Activated CD8-positive, alpha-beta memory T cell treated with anti-CD3 and anti-CD28 coated beads, Interleukin-2, amount 50 U/mL, for 4 hours (primary cell): ENCODE results near the gene RYR2.
"Not testable (repeated sequence)": the region's sequence is repeated elsewhere in the genome, so short reads cannot be mapped to it uniquely, and the experiment has no call there.

Source experiments
- DNase-seq: peaks from one replicate; pipeline ENCODE4 v3.0.0-alpha.2; 2020

The RYR2 gene

DNA sequence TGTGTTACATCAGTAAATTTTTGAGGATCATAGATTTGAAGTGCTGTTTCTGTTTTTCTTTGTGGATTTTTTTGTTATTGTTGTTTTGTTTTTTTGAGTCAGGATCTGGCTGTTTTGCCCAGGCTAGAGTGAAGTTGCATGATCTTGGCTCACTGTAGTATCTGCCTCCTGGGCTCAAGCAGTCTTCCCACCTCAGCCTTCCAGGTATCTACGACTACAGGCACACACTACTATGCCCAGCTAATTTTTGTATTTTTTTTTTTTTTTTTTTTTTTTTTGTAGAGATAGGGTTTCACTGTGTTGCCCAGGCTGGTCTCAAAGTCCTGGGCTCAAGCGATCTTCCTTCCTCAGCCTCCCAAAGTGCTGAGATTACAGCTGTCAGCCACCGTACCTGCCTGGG is 236.0 kb downstream of the RYR2 start:
- not testable (repeated sequence) for DNase-seq

DNA sequence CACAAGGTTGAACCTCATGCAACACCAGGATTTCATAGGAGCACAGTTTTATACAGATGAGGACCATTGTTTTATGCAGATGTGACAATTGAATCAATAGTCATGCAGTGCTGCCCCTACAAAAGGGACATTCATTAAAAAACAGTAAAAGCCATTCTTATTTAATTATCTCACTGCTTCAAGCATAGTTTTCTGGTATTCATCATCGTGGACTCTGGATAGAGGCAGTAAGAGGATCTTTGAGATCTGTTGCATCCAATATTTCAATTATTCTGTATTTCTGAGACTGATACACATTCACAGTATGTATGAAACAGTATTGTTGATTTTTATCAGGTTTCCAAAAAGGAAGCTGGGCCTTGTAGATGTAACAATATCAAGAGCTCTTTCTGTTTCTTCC is 237.6 kb downstream of the RYR2 start:
- no peak for DNase-seq

DNA sequence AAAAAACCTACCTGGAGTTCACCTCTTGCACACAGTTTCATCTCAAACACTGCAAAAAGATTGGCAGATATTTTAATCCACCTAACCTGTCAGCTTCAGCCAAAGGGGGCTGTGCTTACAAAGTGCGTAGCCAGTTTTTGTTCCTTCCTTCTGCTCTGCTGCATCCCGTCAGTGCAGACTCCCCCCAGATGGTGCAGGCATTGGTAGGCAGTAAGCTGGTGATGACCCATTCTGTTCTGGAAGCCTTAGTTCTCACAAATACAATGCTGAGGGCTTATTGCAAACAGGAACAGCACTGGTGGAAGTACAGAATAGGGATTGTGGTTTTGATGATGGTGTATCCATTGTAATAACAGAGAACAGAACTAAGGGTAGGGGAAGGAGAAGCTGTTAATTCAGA is 239.5 kb downstream of the RYR2 start:
- DNase-seq = no peak

DNA sequence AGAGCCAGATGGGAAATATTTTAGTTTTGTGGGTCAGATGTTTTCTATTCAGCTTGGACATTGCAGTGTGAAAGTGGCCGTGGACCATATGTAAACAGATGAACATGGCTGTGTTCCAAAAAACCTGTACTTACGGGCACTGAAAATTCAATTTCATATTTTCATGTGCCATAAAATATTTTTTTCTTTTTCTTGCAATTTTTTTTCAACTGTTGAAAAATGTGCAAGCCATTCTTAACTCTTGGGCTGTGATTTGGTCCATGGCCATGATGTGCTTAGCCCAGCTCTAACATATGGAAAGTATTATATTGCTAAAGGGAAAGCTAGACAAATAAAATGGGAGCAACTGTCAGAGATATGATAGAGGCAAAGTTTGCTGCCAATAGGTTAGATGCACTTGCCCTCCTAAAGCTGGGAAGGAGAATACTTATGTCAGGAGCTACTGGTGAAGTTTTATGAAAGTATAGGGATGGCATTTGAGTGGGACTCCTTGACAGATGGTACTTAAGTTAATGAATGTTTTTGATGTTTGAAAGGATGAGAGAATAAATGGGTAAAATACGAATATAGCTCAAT is 240.3 kb downstream of the RYR2 start:
- DNase-seq = no peak

DNA sequence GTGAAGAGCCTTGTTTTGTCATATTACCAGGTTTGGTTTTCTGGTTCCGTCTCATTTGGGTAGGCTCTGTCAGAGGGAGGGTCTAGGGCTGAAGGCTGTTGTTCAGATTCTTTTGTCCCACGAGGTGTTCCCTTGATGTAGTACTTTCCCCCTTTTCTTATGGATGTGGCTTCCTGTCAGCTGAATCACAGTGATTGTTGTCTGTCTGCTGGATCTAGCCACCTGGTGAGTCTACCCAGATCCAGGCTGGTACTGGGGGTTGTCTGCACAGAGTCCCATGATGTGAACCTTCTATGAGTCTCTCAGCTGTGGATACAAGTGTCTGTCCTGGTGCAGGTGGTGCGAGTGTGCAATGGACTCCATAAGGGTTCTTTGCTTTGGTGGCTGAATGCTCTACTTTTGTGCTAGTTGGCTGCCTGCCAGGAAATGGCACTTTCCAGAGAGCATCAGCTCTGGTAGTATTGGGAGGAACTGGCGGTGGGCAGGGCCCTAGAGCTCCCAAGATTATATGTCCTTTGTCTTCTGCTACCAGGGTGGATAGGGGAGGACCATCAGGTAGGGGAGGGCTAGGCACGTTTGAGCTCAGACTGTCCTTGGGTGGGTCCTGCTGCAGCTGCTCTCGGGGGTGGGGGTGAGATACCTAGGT is 246.0 kb downstream of the RYR2 start:
- DNase-seq = no peak

DNA sequence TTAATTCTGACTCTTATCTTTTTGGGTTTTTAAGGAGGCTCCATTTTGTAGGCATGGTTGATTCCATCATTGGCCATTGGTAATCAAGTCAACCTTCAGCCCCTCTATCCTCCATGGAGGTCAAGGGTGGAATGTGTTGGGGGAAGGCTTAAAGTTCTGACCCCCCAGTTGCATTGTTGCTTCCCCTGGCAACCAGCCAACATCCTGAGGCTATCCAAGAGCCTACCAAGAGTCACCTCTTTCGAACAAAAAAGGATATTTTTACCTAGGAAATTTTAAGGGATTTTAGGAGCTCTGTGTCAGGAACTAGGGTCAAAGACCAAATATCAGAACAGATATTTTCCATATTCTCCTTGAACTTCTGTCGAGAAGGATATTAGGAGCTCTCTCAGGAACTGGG is 251.8 kb downstream of the RYR2 start:
- DNase-seq = no peak

DNA sequence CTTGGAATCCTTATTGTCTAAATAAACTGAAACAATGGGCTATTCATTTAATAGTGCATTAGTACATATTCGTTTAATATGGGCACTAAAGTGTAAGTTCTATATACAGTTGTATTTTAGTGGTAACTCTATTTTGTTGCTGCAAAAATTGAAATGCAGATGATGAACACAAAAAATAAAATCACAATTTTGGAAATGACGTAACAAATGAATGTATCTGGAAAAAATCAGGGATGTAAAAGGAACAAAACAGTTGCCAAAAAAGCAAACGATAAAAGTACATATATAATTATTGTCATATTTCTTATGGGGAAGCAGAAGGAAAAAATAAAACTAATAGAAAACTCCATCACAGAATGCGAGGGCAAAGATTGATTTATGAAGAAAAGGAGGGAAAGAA is 254.9 kb downstream of the RYR2 start:
- DNase-seq = no peak

DNA sequence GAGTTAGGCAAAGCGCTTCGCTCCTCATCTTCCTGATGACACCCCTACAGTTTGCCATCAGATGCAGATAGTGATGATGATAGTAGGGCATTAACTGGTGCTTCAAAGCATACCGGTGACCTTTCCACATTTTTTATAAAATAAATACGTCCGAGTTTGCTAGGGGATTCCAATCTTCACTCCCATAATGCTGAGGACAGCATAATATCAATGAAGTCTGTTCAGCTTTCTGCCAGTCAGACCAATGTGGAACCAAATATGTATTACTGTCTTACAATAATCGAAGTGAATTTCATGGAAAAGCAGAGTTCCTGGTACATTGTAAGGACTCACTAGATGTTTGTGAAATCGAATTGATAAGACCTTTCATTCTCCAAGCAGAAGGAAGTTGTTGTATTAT is 258.7 kb downstream of the RYR2 start:
- DNase-seq = no peak

DNA sequence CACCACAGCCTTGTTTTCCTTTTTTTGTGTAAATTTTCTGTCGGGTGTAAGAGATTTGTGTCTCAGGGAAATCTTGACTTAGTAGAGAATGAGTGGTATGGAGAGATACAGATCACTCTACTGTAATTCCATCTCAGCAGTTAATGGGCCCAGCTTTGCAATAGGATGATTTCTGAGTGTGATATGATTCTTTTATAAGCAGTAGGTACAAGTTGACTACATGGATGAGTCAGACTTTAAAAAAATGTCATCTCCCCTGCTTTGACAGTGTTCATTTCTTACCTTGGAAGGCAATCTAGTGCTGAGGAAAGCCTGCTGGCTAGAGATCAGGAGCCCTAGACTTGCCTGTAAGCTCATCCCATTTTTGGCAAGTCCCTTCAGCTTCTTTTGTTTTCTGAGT is 261.9 kb downstream of the RYR2 start:
- DNase-seq = no peak

DNA sequence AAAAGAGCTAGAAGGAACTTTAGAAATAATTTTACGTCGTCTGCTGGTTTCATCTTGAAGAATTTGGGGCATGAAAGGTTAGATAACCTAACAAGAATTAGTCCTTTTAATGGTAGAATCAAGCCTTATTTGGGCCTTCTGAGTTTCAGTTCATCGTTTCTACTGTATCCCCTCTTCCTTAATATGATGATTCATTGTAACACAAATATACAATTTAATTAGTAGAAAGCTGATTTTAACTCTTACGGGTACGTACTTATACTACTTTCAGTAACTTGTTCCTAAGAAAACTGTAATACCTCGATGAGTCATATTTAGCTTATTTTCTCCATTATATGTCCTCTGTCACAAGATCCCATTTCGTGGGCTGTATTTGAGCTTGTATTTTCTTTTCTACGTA is 264.7 kb downstream of the RYR2 start:
- DNase-seq = no peak

DNA sequence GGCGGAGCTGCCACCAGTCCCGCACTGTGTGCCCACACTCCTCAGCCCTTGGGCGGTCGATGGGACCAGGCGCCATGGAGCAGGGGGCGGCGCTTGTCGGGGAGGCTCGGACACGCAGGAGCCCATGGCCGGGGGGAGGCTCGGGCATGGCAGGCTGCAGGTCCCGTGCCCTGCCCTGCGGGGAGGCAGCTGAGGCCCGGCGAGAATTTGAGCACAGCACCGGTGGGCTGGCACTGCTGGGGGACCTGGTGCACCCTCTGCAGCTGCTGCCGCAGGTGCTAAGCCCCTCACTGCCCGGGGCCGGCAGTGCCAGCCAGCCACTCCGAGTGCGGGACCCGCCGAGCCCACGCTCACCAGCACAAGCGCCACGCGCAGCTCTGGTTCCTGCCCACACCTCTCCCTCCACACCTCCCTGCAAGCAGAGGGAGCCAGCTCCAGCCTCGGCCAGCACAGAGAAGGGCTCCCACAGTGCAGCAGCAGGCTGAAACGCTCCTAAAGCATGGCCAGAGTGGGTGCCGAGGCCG is 267.7 kb downstream of the RYR2 start:
- DNase-seq = no peak

DNA sequence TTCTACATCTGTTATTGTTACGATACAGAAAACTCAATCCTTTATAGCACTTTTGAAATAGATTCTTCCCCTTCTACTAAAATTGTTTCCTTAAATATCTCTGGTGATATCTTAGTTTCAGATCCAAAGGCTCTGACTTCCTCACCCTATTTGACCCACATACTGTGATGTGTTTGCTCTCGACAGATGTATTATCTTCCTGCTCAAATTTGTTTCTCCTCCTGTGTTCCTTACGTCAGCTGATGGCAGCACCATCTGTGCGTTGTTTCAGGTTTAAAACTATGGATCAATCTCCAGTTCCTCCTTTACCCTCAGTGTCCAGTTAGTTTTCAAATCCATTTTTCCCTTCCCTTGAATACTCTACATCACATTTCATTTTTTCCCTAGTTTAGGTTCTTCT is 274.4 kb downstream of the RYR2 start:
- DNase-seq = no peak

DNA sequence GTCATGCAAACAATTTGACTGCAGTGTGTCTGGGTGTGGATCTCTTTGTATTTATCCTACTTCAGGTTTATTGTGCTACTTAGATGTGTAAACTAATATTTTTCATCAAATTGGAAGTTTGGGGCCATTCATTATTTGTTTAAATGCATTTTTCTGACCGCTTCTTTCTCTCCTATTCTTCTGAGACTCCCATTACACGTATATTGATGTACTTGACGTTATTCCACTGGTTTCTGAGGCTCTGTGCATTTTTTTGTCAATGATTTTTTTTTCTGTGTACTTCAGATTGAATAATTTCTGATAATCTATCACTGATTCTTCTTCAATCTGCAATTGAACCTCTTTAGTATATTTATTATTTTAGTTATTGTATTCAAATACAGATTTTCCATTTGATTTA is 276.8 kb downstream of the RYR2 start:
- no peak for DNase-seq

DNA sequence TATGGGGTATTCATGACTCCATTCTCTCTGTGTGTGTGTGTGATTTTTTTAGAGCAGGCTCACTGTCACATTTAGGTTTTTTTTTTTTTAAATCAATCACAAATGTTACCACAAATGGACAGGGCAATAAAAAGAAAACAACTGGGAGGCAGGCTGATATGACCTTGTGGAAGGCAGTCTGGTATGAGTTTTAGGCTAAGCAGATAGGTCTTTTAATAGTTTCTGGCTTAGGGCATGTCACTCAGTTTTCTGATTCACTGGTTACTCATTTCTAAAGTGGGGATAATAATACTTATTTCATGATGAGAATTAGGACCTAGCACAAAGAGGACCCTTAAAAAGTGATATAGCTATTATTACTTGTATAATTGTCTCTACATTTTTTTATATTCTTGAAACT is 278.9 kb downstream of the RYR2 start:
- DNase-seq = no peak

DNA sequence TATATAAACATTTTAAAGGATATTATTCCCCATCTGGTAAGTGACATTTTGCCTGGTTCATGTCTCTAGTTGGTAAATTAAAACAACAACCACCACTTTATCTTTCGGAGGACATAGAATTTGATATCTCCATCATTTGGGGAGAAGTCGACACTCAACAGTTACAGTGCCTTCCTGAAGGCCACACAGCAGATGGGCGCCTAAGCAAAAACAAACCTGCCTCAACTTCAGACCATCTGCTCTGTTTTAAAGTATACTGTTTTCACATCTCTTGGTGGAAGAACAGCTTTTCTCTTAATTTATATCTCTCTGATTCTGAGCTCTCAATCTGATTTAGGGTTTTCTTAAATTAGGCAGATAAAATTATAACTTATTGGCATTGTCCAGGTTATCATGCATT is 282.2 kb downstream of the RYR2 start:
- DNase-seq = no peak

DNA sequence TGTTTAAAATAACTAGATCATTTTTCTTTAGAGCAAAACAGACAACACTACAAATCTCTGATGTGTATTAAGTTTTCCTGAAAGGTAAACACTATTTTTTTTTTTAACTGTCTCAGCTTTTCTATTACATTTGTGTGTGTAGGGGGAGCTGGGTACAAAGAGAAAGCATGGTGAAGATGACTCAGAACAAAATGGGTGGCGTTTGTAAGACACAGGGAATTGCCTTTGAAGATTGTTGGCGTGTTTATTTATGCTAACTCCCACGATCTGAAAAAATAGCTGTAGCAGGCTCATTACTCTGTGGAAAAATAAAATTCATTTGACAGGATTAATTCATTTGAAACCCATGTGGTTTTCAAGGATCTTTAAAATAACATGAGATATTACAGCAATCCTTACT is 285.1 kb downstream of the RYR2 start:
- no peak for DNase-seq

DNA sequence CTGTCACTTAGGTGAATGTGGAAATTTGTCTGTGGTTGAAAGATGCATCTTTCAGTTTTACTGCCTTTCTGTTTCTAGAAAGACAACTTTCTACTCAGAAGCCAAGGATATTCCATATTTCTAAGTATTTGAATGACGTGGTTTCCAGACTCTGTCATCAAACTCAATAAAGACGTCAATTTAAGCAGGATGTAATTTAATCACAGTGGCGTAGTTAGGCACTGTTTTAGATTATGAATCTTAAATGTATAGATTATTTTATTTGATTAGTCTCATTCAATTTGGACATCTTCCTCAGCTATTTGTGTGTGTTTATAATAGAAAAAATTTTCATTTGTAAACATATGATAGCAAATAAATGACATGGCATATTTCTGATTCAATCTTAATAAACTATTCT is 298.9 kb downstream of the RYR2 start:
- DNase-seq = no peak

DNA sequence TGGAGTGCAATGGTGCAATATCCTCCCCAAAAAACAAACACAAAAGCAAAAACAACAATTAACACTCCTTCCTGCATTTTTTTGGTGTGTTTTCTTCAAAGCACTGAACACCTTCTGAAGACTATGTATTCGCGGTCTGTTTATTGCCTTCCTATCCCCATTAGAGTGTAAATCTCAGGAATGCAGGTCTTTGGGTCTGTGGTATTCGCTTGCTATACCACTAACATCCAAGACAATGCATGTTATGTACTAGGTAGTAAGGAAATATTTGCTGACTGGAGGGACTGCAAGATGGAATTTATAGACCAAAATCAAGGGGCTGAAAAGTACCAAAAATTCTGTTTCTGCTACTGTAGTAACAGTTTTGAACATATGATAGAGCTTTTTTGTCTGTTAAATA is 299.4 kb downstream of the RYR2 start:
- DNase-seq = no peak

DNA sequence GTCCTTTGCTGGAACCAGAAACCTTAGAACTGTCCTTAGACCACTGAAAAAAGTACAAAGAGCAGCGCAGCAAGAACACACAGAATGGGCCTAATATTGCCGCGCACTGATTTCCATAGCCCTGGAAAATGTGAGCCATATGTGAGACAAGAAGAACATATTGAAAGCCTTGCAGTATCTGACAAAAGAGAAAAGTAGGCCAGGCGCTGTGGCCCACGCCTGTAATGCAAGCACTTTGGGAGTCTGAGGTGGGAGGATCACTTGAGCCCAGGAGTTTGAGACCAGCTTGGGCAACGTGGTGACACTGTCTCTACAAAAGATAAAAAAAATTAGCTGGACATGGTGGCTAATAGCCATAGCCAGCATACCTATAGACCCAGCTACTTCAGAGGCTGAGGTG is 300.7 kb downstream of the RYR2 start:
- no peak for DNase-seq

DNA sequence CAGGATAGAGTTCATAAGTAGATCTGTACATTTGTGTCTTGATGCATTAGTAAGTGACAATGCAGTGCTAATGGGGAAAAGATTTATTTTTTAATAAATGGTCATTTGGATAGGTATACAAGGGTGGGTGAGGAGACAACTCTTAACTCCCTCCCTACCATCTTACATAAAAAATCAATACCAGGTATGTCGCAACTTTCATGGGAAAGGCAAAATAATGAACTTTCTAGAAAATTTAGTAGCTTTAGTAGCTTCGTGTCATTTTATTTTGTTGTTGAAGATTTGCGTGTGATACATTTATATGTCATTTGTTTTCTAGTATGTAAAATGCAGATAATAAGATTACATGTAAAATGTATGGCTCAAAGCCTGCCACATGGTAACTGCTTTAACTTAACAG is 310.8 kb downstream of the RYR2 start:
- no peak for DNase-seq

DNA sequence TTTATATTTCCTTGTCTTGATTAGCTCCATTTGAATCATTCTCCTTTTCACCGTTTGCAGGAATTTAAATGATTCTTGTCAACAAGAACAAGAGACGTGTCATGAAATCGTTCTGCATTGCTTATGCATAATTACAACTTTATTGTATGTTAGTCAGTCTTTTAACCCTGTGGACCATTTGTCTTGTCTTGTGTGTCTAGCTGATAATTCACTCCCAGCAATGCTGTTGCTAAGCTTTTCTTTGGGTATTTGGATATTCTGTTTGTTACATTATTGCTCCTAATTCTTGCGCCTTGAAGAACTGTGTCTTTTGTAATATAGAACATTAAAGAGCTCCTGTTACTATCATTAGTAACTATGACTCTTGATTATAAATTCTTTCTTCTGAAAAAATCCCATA is 311.9 kb downstream of the RYR2 start:
- no peak for DNase-seq

DNA sequence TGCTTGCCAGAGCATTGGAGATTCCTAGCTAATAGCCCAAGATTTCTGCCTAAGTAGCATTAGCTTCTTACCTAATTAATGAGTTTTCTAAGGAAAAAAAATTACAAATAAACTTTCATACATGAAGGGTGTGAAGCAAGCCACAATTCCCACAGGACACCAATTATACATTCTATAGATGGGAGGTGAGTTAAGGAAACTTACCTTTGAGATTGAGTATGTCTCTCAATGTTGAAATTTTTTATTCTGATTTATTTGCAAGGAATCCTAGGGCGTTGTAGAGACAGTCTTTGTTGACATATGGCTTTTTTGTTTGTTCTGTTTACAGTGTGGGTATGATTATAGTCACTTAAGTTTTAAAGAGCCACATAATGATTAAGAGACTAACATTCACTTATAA is 313.0 kb downstream of the RYR2 start:
- no peak for DNase-seq

DNA sequence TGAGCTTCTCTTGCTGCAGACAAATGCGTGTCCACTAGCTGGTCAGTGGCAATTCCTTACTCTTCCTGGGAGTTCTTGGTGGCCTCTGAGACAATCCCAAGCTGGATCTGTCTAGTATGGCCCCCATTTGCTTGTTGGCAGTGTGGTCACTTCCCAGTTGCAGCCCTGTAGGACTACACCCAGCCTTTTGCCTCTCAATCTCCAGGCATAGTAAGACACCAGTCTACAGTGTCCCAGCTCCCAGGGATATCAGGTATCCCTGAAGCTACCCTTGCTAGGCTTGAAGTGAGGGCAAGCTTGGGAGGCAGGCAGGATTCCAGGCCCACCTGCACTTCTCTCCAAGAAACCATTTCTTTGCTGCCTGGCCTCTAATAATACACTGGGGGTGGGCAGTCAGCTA is 316.6 kb downstream of the RYR2 start:
- no peak for DNase-seq

DNA sequence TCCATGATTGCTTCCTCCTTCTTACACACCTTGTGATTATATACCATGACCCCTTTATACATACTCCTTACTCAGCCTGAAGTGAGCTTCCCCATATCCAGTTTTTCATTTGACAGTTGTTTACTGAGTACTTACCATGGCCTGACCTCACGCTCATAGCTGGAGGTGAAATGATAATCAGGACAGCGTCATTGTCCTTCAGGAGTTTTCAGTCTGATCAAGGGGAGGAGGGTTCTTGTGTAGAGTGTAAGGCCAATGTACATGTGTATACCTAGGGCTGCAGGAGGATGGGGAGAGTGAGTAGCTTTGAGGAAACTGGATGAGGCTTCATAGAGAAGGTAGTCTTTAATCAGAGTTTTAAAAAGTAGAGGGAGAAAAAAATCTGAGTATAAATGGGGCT is 325.8 kb downstream of the RYR2 start:
- no peak for DNase-seq

DNA sequence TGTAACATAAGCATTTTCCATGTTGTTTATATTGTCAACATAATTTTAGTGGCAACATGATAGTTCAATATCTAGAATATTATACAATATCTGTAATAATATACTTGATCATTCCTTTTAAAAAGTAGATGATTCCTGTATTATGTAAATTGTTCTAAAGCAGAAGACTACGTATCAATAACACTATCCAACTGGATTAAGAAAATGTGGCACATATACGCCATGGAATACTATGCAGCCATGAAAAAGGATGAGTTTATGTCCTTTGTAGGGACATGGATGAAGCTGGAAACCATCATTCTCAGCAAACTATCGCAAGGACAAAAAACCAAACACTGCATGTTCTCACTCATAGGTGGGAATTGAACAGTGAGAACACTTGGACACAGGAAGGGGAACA is 329.5 kb downstream of the RYR2 start:
- DNase-seq = not testable (repeated sequence)
